NK-92 (cell line): ENCODE results near the gene SERINC5.

Experiments used
- DNase-seq: peaks from one replicate; lab custom pipeline; 2025; ENCODE audit not compliant: unreplicated experiment; lab: John Stamatoyannopoulos, UW

Gene SERINC5

GRCh38 chr5:80229902-80230255, 26.0 kb downstream of the SERINC5 start:
- no peak for DNase-seq

- no peak for DNase-seq
Measured at GRCh38 chr5:80227979-80228596, 27.8 kb downstream of the SERINC5 start.

GRCh38 chr5:80225934-80226326, 29.9 kb downstream of the SERINC5 start:
- DNase-seq = no peak

- DNase-seq = no peak
Measured at GRCh38 chr5:80225189-80225933, 30.5 kb downstream of the SERINC5 start.

GRCh38 chr5:80223561-80223960, 32.3 kb downstream of the SERINC5 start:
- DNase-seq = no peak

GRCh38 chr5:80220245-80220897, 35.5 kb downstream of the SERINC5 start:
- DNase-seq = no peak

- no peak for DNase-seq
Measured at GRCh38 chr5:80219391-80219790, 36.5 kb downstream of the SERINC5 start.

- DNase-seq = no peak
Measured at GRCh38 chr5:80217667-80218066, 38.2 kb downstream of the SERINC5 start.

- DNase-seq = no peak
Measured at GRCh38 chr5:80216753-80217596, 38.9 kb downstream of the SERINC5 start.

- DNase-seq = no peak
Measured at GRCh38 chr5:80216096-80216495, 39.8 kb downstream of the SERINC5 start.

GRCh38 chr5:80215523-80215922, 40.3 kb downstream of the SERINC5 start:
- no peak for DNase-seq

- DNase-seq = no peak
Measured at GRCh38 chr5:80213466-80213865, 42.4 kb downstream of the SERINC5 start.

- no peak for DNase-seq
Measured at GRCh38 chr5:80212171-80212667, 43.6 kb downstream of the SERINC5 start.

GRCh38 chr5:80211327-80211726, 44.5 kb downstream of the SERINC5 start:
- no peak for DNase-seq

GRCh38 chr5:80210014-80210413, 45.8 kb downstream of the SERINC5 start:
- no peak for DNase-seq

- no peak for DNase-seq
Measured at GRCh38 chr5:80208381-80208780, 47.5 kb downstream of the SERINC5 start.

GRCh38 chr5:80207832-80208231, 48.0 kb downstream of the SERINC5 start:
- no peak for DNase-seq

- DNase-seq = no peak
Measured at GRCh38 chr5:80206282-80206681, 49.6 kb downstream of the SERINC5 start.

GRCh38 chr5:80205846-80206245, 50.0 kb downstream of the SERINC5 start:
- no peak for DNase-seq

GRCh38 chr5:80204808-80205614, 50.8 kb downstream of the SERINC5 start:
- DNase-seq = no peak
